HUDEP-2 (cell line): Measurements from ENCODE around the gene SGTA.
"Not testable (repeated sequence)": the region's sequence is repeated elsewhere in the genome, so short reads cannot be mapped to it uniquely, and the experiment has no call there.

Experiments used
- DNase-seq, 76 experiments: peaks; one replicate each; lab custom pipeline; 2025; ENCODE audit not compliant: unreplicated experiment in 76 of 76; lab: John Stamatoyannopoulos, UW

Gene SGTA

DNA sequence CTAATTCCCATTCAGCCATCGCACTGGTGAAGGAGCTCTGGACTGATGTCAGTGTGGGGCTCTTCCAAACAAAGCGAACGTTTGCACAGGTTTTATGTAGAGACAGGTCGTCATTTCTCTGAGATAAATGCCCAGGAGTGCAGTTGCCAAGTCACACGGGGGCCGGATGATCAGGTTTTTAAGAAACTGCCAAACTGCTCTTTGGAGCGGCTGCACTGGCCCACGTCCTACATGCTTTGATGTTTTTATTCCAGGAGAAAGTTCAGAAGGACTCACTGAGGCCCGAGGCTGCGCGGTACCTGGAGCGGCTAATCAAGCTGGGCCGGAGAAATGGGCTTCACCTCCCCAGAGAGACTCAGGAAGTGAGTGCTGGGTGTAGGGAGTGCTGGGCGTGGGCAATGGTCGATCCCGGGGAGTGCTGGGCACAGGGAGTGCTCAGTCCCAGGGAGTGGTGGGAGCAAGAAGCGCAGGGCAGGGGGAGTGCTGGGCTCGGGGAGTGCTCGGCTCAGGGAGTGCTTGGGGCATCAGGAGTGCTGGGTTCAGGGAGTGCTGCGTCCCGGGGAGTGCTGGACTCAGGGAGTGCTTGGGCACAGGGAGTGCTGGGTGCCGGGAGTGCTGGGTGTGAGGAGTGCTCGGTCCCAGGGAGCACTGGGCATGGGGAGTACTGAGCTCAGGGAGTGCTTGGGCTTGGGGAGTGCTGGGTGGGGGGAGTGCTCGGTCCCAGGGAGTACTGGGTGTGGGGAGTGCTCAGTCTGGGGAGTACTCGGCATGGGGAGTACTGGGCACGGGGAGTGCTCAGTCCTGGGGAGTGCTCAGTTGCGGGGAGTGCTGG lies 13.0 kb upstream of the SGTA start:
- DNase-seq: no peak

DNA sequence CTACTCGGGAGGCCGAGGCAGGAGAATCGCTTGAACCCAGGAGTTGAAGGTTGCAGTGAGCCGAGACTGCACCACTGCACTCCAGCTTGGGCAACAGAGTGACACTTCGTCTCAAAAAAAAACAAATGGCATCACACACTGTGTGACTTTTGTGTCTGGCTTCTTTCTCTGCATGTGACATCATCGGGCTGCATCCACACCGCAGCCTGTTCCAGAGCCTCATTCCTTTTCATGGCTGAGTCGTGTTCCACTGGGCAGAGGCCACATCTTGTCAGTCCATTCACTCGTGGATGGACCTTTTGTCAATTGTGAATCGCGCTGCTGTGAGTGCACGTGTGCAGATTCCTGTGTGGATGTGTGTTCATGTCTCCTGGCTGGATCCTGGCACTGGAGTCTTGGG lies 10.5 kb upstream of the SGTA start:
- no peak for DNase-seq

GRCh38 chr19:2793126-2793525 lies 10.1 kb upstream of the SGTA start:
- DNase-seq: no peak

DNA sequence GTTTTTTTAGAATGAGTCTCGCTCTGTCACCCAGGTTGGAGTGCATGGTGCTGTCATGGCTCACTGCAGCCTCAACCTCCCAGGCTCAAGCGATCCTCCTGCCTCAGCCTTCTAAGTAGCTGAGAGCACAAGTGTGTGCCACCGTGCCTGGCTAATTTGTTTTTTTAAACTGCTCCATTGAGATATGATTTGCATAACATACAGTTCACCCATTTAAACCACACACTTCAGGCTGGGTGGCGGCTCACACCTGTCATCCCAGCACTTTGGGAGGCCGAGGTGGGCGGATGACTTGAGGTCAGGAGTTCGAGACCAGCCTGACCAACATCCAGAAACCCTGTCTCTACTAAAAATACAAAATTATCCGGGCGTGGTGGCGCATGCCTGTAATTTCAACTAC lies 9.6 kb upstream of the SGTA start:
- not testable (repeated sequence) for DNase-seq

DNA sequence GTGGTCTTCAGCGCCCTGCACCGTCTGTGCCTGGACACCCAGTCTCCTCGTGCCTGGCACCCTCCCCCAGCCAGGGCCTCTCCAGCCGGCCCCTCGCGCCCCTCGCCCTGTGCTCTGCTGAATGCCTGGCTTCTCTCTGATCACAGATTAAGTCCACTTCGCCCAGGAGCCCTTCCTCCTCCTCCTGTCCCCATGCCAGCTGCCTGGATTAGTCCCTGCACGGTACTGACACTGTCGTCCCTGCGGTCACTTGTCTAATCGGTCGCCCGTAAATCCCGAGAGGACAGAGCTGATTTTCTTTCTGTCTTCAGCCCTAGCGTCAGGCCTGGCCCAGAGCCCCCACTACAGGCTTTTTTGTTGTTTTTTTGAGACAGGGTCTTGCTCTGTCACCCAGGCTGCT lies 8.8 kb upstream of the SGTA start:
- no peak for DNase-seq

DNA sequence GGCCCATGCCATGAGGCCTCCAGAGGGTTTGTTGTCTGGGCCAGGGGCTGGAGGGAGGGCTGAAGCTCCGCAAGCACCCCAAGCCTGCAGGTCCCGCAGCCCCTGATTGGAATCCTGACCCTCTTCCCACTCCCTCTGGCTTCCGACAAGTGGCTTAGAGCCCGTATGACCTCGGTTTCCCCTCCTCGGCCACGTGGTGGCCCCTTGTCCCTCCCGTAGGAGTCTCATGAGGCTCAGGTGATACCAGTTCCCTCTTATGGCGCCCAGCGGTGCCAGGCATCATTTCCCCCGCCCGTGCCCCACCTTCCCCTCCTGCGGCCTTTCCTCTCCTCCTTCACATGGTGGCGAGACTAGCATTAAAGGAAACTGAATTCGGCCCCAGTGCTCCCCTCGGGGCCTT lies 8.4 kb upstream of the SGTA start:
- no peak for DNase-seq

- no peak for DNase-seq
Observed at GRCh38 chr19:2790557-2791271, 7.6 kb upstream of the SGTA start.

DNA sequence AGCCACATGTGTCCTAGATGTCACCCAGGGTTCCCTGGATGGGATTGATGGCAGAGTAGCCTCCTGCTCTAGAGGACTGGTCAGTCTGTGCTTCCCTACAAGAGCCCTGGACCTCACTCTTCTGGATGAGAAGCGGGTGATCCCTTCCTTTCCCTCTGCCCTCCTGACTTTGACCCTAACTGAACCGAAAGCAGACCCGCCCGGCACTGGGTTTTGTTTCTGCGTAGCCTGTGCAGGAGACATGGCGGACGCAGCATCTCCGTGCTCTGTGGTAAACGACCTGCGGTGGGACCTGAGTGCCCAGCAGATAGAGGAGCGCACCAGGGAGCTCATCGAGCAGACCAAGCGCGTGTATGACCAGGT lies 7.1 kb upstream of the SGTA start:
- DNase-seq: no peak

GRCh38 chr19:2788237-2788636 lies 5.2 kb upstream of the SGTA start:
- no peak for DNase-seq

- no peak for DNase-seq
Observed at GRCh38 chr19:2787115-2787514, 4.0 kb upstream of the SGTA start.

DNA sequence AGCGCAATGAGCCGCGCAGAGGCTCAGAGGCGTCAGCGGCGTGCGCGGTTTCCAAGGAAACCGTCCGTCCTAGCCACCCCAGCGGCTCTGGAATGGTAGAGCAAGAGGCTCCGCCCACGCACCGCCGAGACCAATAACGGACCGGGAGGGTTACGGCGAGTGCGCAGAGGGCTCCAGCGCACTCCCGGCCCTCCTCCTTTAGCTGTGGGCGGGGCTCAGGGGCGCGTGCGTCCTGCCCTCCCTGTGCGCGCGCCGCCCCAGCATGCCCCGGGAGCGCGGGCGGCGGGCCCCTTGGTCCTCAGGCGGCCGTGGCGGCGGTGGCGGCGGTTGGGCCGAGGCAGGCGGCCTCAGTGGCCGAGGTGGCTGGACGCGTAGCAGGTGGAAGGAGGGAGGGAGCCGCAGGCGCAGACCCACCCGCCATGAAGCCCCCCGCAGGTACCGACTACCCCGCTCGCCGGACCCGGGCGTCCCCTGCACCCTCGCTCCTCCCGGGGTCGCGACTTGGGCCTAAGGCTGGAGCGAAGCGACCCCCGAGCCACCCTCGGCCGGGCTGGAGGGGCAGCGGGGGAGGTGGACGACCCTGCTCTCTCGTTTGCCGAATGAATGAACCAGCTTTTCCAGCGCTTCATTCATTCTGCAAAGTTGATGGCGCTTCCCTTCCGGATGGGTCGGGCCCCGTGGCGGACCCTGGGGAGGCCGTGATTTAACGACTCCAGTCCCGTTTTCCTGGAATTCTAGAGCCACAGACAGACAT lies 2.3 kb upstream of the SGTA start, which contains the start of gene THOP1:
Gene THOP1 (plus strand): TSS at position 260 of the 754 bp plus-strand sequence. CDS start 160 bp downstream, at position 420.
- DNase-seq: peak; percentile 70 to 100 (median 99)

DNA sequence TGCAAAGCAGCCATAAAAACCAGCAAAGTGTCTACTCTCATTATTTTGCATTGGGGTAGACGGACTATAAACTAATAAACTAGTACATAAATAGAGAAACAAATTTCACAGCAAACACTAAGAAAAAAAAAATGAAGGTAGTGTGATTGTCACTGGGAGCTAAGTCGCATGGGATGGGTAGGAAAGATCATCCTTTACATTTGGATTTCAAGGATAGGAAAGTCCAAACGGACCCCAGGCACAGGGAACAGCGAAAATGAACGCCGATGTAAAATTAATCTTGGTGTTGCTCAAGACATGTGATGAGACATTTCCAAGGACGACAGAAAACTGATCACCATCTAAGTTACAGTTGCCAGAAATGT lies 690 bp upstream of the SGTA start:
- DNase-seq: no peak

- DNase-seq: peak in 6 of 76 experiments; percentile 0 to 34 (median 22)
Observed at GRCh38 chr19:2782329-2782935, 641 bp downstream of the SGTA start.

- no peak for DNase-seq
Observed at GRCh38 chr19:2780284-2780683, 2.8 kb downstream of the SGTA start.

- DNase-seq: no peak
Observed at GRCh38 chr19:2779121-2779740, 3.8 kb downstream of the SGTA start.

- no peak for DNase-seq
Observed at GRCh38 chr19:2777952-2778683, 5.0 kb downstream of the SGTA start.

DNA sequence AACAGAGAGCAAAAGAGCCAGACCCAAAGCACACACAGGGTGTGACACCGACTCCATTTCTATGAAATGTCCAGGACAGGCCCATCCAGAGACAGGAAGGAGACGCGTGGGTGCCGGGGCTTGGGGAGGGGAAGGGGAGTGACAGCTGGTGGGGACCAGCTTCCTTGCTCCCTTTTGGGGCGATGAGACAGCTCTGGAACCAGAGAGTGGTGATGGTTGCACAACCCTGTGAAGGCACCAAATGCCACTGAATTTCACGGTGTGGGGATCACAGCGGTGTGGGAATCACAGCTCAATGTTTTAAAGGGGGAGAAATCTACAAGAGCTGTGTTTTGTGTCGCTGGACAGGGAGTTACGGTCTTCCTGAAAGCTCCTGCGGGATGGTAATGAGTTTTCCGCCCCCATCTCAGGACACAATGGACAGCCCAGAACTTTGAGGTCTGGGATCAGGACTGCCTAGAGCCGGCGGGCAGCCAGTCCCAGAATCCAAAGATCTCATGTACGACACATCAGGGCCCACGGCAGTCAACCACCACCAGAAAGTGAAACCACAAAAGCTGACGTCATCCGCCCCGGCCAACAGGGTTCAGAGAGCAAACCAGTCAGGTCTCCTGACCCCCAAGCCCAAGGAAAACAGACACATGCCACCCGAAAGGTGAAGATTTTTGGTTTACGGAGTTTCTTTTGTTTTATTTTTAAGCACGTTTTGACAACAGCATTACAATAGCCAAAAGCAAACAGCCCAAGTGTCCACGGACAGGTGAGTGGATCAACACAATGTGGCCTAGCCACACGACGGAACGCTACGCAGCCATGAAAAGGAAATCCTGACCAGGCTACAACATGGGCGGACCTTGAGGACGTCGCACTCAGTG lies 7.3 kb downstream of the SGTA start:
- DNase-seq: peak in 5 of 76 experiments; percentile 7 to 28 (median 17)

DNA sequence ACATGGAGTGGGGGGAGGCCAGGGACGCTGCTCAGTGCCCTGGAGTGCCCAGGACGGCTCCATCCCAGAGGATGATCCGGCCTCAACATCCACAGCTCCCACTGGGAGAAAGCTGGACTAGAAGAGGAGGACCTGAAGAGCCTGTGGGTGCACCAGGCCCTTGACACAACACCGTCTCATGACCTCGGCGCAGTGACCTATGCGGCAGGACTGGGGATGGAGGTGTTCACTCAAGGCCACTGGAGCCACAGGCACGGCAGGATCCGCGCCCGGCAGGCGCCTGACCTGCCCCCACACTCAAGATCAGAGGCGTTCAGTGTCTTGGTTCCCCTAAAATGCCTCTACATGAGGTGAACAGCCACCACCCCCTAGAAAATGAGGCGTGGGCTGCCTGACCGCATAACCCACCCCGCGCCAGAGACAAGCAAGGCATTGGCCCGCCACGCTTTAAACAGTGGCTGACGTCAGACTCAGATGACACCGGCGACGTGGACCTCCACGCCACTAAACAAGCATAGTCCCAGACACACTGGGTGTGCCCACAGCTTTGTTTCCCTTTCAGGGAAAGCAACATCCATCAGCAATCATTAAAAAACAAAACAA lies 8.0 kb downstream of the SGTA start:
- DNase-seq: no peak
